Transverse colon (tissue), 4 donors: ENCODE measurements around the gene TAF1A. TPM values are rescaled to one million over a fixed set of nuclear protein-coding genes. Genes with fewer than 3 reads are reported as not detected.

Experiments used
- DNase-seq: peaks from one replicate; pipeline ENCODE4 v3.0.0-alpha.2; 2019
- H3K27ac ChIP-seq, 4 donors: fragments of 200-600 bp; sonication (generic); 2 replicates each; pipeline ENCODE4 v1.5.1; 2016 to 2018; ENCODE audit warnings: inconsistent platforms in 4 of 4
- H3K27me3 ChIP-seq: fragments of 200-600 bp; sonication (generic); 2 replicates; pipeline ENCODE4 v1.5.1; 2017; ENCODE audit warnings: inconsistent platforms
- H3K36me3 ChIP-seq, 4 donors: fragments of 200-600 bp; sonication (generic); 2 replicates each; pipeline ENCODE4 v1.5.1; 2017 to 2019; ENCODE audit warnings: inconsistent platforms in 4 of 4
- H3K4me1 ChIP-seq, 4 donors: fragments of 200-600 bp; sonication (generic); 2 replicates each; pipeline ENCODE4 v1.5.1; 2017 to 2020; ENCODE audit warnings: inconsistent platforms in 4 of 4
- H3K4me3 ChIP-seq, 4 donors: fragments of 200-600 bp; sonication (generic); 1 replicate in 1 of 4; 2 replicates in 3 of 4; pipeline versions ENCODE4 v1.5.1 to v1.6.1; 2017 to 2019; ENCODE audit warnings: inconsistent platforms in 4 of 4
- H3K9me3 ChIP-seq, 2 donors: fragments of 200-600 bp; sonication (generic); 2 replicates each; pipeline ENCODE4 v1.5.1; 2017 to 2019; ENCODE audit warnings: inconsistent platforms in 2 of 2
- EP300 ChIP-seq: sonication (generic); formaldehyde crosslinking; IDR thresholded peaks from one replicate; pipeline ENCODE4 v1.6.1; 2017; ENCODE audit warnings: antibody characterized with exemption, low read depth
- POLR2A ChIP-seq: fragments of 450-650 bp; IDR thresholded peaks from one replicate; pipeline ENCODE4 v1.6.1; 2016; ENCODE audit warnings: antibody characterized with exemption, mild to moderate bottlenecking, moderate library complexity
- POLR2AphosphoS5 ChIP-seq, 3 donors: sonication (generic); formaldehyde crosslinking; IDR thresholded peaks; one replicate each; pipeline ENCODE4 v1.6.1; 2016; ENCODE audit warnings: antibody characterized with exemption in 3 of 3
- WGBS, 2 donors: methylation state at CpG; one replicate each; pipeline ENCODE4 v1.1.5; 2018; ENCODE audit warnings: low coverage in 1 of 2; 5-methylcytosine and 5-hydroxymethylcytosine counted together
- in situ Hi-C, 4 donors: fragments of 200-750 bp; cut with MboI; loops; one replicate each; pipeline versions ENCODE4 v1.15.0 to v1.15.1; 2017; ENCODE audit warnings: low sequenced_read_pairs in 3 of 4, low pct_ligation_motif_present in 1 of 4, low pct_unique_long_range_greater_than_20kb in 1 of 4
- intact Hi-C: fragments of 100-400 bp; cut with DNase I; formaldehyde crosslinking; loops from one replicate; pipeline ENCODE4 v1.15.1; 2023; ENCODE audit warnings: low total_unique reads
- total RNA-seq, 4 donors: library from RNA; depleted of rRNA; stranded (reverse); fragments of >200 nt; gene quantifications; one replicate each; pipeline ENCODE4 v1.1.0, GENCODE V29; 2016
- TF ChIP-seq, protein P1 (sequence below), 5 experiments: fragments of 200-600 bp in 3 of 5; fragments of 450-650 bp in 2 of 5; sonication (generic) in 3 of 5; IDR thresholded peaks; 1 replicate in 2 of 5; 2 replicates in 3 of 5; pipeline ENCODE4 v1.5.1; 2016 to 2017; ENCODE audit warnings: antibody characterized with exemption in 5 of 5, inconsistent platforms in 3 of 5, mild to moderate bottlenecking in 2 of 5, moderate library complexity in 1 of 5

TAF1A gene
- total RNA-seq, 4 donors from 2014 or later, result 2.2 to 10.1 (median 4.1) TPM

DNA sequence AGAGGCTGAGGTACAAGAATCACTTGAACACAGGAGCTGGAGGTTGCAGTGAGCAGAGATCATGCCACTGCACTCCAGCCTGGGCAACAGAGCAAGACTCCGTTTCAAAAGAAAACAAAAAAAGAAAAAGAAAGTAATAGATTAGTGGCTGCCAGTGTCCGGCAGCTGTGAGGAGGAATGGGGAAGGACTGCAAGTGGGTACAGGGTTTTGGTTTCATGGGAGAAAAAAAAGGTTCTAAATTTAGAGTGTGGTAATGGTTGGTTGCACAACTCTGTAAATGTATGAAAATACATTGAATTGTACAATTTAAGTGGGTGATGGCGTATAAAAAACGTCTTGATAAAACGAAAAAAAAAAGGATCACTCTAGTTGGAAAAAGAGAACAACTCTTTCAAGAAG is 6.7 kb downstream of the TAF1A start:
- peaks cover 0 to 6% (median 0%) of the 10 kb centered on the region in 4 donors for H3K4me1 ChIP-seq
- no peak for DNase-seq
- in situ Hi-C loops, result no loop called here
- H3K27ac ChIP-seq, result no peak overlapping the region
- H3K36me3 ChIP-seq, result peaks cover 0 to 14% (median 5%) of the 10 kb centered on the region in 4 donors
- TF ChIP-seq, protein P1, sequence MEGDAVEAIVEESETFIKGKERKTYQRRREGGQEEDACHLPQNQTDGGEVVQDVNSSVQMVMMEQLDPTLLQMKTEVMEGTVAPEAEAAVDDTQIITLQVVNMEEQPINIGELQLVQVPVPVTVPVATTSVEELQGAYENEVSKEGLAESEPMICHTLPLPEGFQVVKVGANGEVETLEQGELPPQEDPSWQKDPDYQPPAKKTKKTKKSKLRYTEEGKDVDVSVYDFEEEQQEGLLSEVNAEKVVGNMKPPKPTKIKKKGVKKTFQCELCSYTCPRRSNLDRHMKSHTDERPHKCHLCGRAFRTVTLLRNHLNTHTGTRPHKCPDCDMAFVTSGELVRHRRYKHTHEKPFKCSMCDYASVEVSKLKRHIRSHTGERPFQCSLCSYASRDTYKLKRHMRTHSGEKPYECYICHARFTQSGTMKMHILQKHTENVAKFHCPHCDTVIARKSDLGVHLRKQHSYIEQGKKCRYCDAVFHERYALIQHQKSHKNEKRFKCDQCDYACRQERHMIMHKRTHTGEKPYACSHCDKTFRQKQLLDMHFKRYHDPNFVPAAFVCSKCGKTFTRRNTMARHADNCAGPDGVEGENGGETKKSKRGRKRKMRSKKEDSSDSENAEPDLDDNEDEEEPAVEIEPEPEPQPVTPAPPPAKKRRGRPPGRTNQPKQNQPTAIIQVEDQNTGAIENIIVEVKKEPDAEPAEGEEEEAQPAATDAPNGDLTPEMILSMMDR (IDR thresholded peaks at IDR 0.05), result no peak
- TF ChIP-seq POLR2AphosphoS5 (IDR thresholded peaks at IDR 0.05), result no peak
- TF ChIP-seq EP300, result no peak
- no peak for TF ChIP-seq POLR2A
- no peaks in the 10 kb centered on the region for H3K27me3 ChIP-seq
- H3K9me3 ChIP-seq, result no peaks in the 10 kb centered on the region
- intact Hi-C loops, result no loop called here
- 74 to 83% methylated on average over 3 to 5 of the region's 5 CpGs for WGBS, 2 donors
- no peak overlapping the region for H3K4me3 ChIP-seq

DNA sequence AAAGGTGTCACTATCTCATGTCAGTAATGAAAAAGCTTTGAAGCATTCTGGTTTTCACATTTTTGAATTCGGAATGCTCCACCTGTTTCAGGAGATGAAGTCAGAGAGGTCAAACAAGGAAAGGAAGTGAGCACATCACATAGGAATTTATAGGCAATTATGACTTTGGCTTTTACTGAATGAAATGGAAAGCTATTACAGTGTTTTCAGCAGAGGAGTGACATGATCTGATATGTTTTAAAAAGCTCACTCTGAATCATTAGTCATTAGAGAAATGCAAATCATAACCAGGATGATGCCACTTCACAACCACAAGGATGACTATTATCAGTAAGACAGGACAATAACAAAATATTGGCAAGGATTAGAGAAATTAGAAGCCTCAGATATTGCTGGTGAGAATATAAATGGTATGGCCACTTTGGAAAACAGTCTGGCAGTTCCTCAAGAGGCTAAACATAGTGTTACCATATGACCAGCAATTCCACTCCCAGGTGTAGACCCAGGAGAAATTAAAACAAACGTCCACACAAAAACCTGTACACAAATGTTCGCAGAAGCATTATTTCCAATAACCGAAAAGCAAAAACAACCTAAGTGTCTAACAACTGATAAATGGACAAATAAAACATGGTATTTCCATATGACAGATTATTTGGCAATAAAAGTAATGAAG is 7.5 kb downstream of the TAF1A start:
- H3K4me1 ChIP-seq, result peaks cover 0 to 4% (median 0%) of the 10 kb centered on the region in 4 donors
- H3K36me3 ChIP-seq, result peaks cover 0 to 14% (median 5%) of the 10 kb centered on the region in 4 donors
- TF ChIP-seq POLR2AphosphoS5 (IDR thresholded peaks at IDR 0.05), result no peak
- in situ Hi-C loops, result no loop called here
- WGBS, 2 donors, result 79 to 85% methylated on average over 4 of the region's 4 CpGs
- no peak overlapping the region for H3K4me3 ChIP-seq
- intact Hi-C loops, result no loop called here
- H3K27me3 ChIP-seq, result no peaks in the 10 kb centered on the region
- H3K9me3 ChIP-seq, result no peaks in the 10 kb centered on the region
- H3K27ac ChIP-seq, result no peak overlapping the region
- no peak for DNase-seq

DNA sequence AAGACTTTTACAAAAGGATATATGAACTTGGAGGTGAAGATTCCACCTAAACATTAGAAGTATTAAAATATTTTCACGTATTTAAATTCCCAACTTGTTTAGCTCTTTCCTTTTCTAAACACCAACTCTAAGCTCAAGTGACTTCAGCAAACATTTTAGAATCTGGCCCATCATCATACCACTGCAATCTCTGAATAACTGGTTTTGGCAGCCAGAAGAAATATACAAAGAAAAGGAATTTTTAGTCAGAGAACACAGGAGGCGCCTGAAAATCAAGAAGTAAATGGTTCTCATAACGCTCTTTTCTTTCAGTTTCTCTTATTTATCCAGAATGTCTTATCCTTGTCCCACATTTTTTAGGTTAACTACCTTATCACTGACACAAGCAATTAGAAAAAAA is 10.4 kb downstream of the TAF1A start:
- no peak for DNase-seq
- TF ChIP-seq EP300 (no peak), POLR2AphosphoS5 (IDR thresholded peaks at IDR 0.05) (no peak), POLR2A (no peak)
- TF ChIP-seq, protein P1 (IDR thresholded peaks at IDR 0.05), result no peak
- in situ Hi-C loops (no loop called here), intact Hi-C loops (no loop called here)
- peaks cover 0 to 4% (median 0%) of the 10 kb centered on the region in 4 donors for H3K4me1 ChIP-seq
- H3K36me3 ChIP-seq, result peaks cover 0 to 14% (median 5%) of the 10 kb centered on the region in 4 donors
- H3K9me3 ChIP-seq, result no peaks in the 10 kb centered on the region
- no peak overlapping the region for H3K4me3 ChIP-seq
- H3K27ac ChIP-seq, result no peak overlapping the region
- WGBS, 2 donors, result 88 to 100% methylated on average over 3 of the region's 3 CpGs
- no peaks in the 10 kb centered on the region for H3K27me3 ChIP-seq

DNA sequence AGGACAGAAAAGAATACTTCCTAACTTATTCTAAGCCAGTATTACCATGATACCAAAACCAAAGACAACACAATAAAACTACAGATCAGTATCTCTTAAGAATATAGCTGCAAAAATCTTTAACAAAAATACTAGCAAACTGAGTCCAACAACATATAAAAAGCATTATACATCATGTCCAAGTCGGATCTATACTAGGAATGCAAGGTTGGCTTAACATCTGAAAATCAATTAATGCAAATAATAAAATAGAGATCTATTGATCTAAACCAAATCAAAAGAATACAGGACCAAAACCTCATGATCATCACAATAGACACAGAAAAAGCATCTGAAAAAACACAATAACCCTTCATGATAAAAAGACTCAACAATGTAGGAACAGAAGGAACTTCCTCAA is 18.9 kb downstream of the TAF1A start:
- Histone ChIP-seq H3K4me3 (no peak overlapping the region), H3K9me3 (no peaks in the 10 kb centered on the region), H3K36me3 (peaks cover 0 to 28% (median 5%) of the 10 kb centered on the region in 4 donors), H3K4me1 (no peaks in the 10 kb centered on the region), H3K27me3 (no peaks in the 10 kb centered on the region), H3K27ac (no peak overlapping the region)
- TF ChIP-seq POLR2A (no peak), EP300 (no peak), POLR2AphosphoS5 (IDR thresholded peaks at IDR 0.05) (no peak)
- TF ChIP-seq, protein P1 (IDR thresholded peaks at IDR 0.05), result no peak
- intact Hi-C loops, result no loop called here
- in situ Hi-C loops, result no loop called here
- DNase-seq, result no peak
- WGBS, 2 donors, result 91 to 100% methylated on average over 1 of the region's 1 CpG

DNA sequence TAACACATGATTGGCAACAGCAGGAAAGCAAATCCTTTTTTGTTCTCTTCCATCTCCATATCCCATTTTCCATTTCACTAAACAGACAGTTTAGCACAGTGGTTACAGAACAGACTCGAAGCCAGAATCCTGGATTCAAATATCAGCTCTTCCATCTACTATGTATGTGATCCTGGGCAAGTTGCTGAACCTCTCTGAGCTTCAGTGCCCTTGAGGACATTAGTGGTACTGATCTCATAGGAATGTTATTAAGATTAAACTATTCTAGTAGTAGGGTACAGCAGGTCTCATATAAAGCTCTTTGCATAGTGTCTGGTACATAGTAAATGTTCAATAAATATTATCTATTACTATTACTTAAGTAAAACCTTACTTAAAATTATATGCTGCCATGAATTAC is 28.1 kb downstream of the TAF1A start:
- intact Hi-C loops (no loop called here), in situ Hi-C loops (no loop called here)
- no peak for DNase-seq
- Histone ChIP-seq H3K27me3 (no peaks in the 10 kb centered on the region), H3K36me3 (peaks cover 0 to 20% (median 1%) of the 10 kb centered on the region in 4 donors), H3K27ac (no peak overlapping the region), H3K4me3 (no peak overlapping the region), H3K9me3 (no peaks in the 10 kb centered on the region), H3K4me1 (no peaks in the 10 kb centered on the region)
- WGBS, 2 donors, result 93 to 100% methylated on average over 1 of the region's 1 CpG
- TF ChIP-seq, protein P1 (IDR thresholded peaks at IDR 0.05), result no peak
